IPS-20b (cell line): ENCODE measurements around the gene KRTAP5-9.
"Not testable (repeated sequence)": the region's sequence is repeated elsewhere in the genome, so short reads cannot be mapped to it uniquely, and the experiment has no call there.

ENCODE experiments used
- H3K27ac ChIP-seq: one replicate; pipeline ENCODE4 v1.5.1; 2013; ENCODE audit warnings: low read length
- H3K27me3 ChIP-seq: 2 replicates; pipeline ENCODE4 v1.6.1; 2013; ENCODE audit warnings: mild to moderate bottlenecking, low read length, inconsistent platforms; ENCODE audit not compliant: insufficient read depth
- H3K36me3 ChIP-seq: 2 replicates; pipeline ENCODE4 v1.6.1; 2013; ENCODE audit warnings: low read depth, mild to moderate bottlenecking, inconsistent platforms, low read length, moderate library complexity; ENCODE audit not compliant: insufficient read depth
- H3K4me1 ChIP-seq: 2 replicates; pipeline ENCODE4 v1.6.1; 2013; ENCODE audit warnings: mild to moderate bottlenecking, control low read depth, inconsistent platforms, low read length, moderate library complexity; ENCODE audit not compliant: insufficient read depth
- H3K4me3 ChIP-seq: 2 replicates; pipeline ENCODE4 v1.5.1; 2013; ENCODE audit warnings: mild to moderate bottlenecking, low read length, inconsistent platforms
- H3K9ac ChIP-seq: 2 replicates; pipeline ENCODE4 v1.6.1; 2013; ENCODE audit warnings: low read depth, mild to moderate bottlenecking, inconsistent platforms, low read length, moderate library complexity
- H3K9me3 ChIP-seq: 2 replicates; pipeline ENCODE4 v1.6.1; 2013; ENCODE audit warnings: mild to moderate bottlenecking, low read depth, low read length, inconsistent platforms; ENCODE audit not compliant: insufficient read depth

The KRTAP5-9 gene

GRCh38 chr11:71579513-71579912 is 31.3 kb downstream of the KRTAP5-9 start:
- H3K4me3 ChIP-seq, H3K4me1 ChIP-seq, H3K27ac ChIP-seq, H3K36me3 ChIP-seq, H3K9me3 ChIP-seq, H3K9ac ChIP-seq: not testable (repeated sequence)
- H3K27me3 ChIP-seq: peaks cover 13% of the 10 kb centered on the region

- no peak overlapping the region for H3K4me3 ChIP-seq
- no peaks in the 10 kb centered on the region for H3K4me1 ChIP-seq
- H3K27ac ChIP-seq: no peak overlapping the region
- H3K36me3 ChIP-seq: no peaks in the 10 kb centered on the region
- no peak overlapping the region for H3K9ac ChIP-seq
- peaks cover 13% of the 10 kb centered on the region for H3K27me3 ChIP-seq
- H3K9me3 ChIP-seq: no peaks in the 10 kb centered on the region
Measured at GRCh38 chr11:71580057-71581003, 32.1 kb downstream of the KRTAP5-9 start.

GRCh38 chr11:71581826-71582225 is 33.6 kb downstream of the KRTAP5-9 start:
- Histone ChIP-seq H3K27ac (no peak overlapping the region), H3K27me3 (peaks cover 13% of the 10 kb centered on the region), H3K9me3 (no peaks in the 10 kb centered on the region), H3K9ac (no peak overlapping the region), H3K36me3 (no peaks in the 10 kb centered on the region), H3K4me3 (no peak overlapping the region), H3K4me1 (no peaks in the 10 kb centered on the region)

- Histone ChIP-seq H3K9ac (no peak within 1 kb of the TSS), H3K4me3 (no peak within 1 kb of the TSS), H3K36me3 (no peaks in the 10 kb centered on the region), H3K9me3 (no peaks in the 10 kb centered on the region), H3K4me1 (no peaks in the 10 kb centered on the region), H3K27me3 (peaks cover 13% of the 10 kb centered on the region), H3K27ac (no peak within 1 kb of the TSS)
Measured at GRCh38 chr11:71582309-71582895, 34.2 kb downstream of the KRTAP5-9 start, which contains the start of gene KRTAP5-11. TSS of gene KRTAP5-11 (minus strand) at chr11:71582875. CDS start at chr11:71582837, 38 bp downstream.

GRCh38 chr11:71582969-71583368 is 34.7 kb downstream of the KRTAP5-9 start:
- not testable (repeated sequence) for H3K9me3 ChIP-seq

GRCh38 chr11:71585673-71586072 is 37.5 kb downstream of the KRTAP5-9 start:
- H3K27ac ChIP-seq, H3K9ac ChIP-seq, H3K27me3 ChIP-seq, H3K4me3 ChIP-seq, H3K4me1 ChIP-seq, H3K9me3 ChIP-seq, H3K36me3 ChIP-seq: not testable (repeated sequence)

More at GRCh38 chr11:71582969-71583368, 34.7 kb downstream of the KRTAP5-9 start:
- H3K4me3 ChIP-seq, H3K27ac ChIP-seq, H3K36me3 ChIP-seq, H3K9ac ChIP-seq, H3K4me1 ChIP-seq: not testable (repeated sequence)
- peaks cover 13% of the 10 kb centered on the region for H3K27me3 ChIP-seq

- H3K36me3 ChIP-seq, H3K9ac ChIP-seq, H3K27me3 ChIP-seq, H3K4me3 ChIP-seq, H3K27ac ChIP-seq, H3K9me3 ChIP-seq, H3K4me1 ChIP-seq: not testable (repeated sequence)
Measured at GRCh38 chr11:71588314-71588713, 40.1 kb downstream of the KRTAP5-9 start.

GRCh38 chr11:71588822-71589545 is 40.8 kb downstream of the KRTAP5-9 start:
- H3K4me1 ChIP-seq, H3K9me3 ChIP-seq, H3K36me3 ChIP-seq, H3K4me3 ChIP-seq, H3K9ac ChIP-seq, H3K27me3 ChIP-seq, H3K27ac ChIP-seq: not testable (repeated sequence)

GRCh38 chr11:71589546-71589920 is 41.3 kb downstream of the KRTAP5-9 start:
- not testable (repeated sequence) for H3K9ac ChIP-seq, H3K4me3 ChIP-seq, H3K4me1 ChIP-seq, H3K9me3 ChIP-seq, H3K27me3 ChIP-seq, H3K36me3 ChIP-seq, H3K27ac ChIP-seq
